Keratinocyte (primary cell): Measurements from ENCODE around the gene IFT122. TPM values are rescaled to one million over a fixed set of nuclear protein-coding genes. Genes with fewer than 3 reads are reported as not detected.
"Not testable (repeated sequence)": the region's sequence is repeated elsewhere in the genome, so short reads cannot be mapped to it uniquely, and the experiment has no call there.

ENCODE experiments used
- DNase-seq: peaks from one replicate; pipeline ENCODE4 v3.0.0-alpha.2; 2011; ENCODE audit warnings: low read depth, missing footprints, low spot score
- FAIRE-seq: peaks from 2 replicates; lab custom pipeline; 2011; peaks lifted over from hg19 to GRCh38; lab: Jason Lieb, UNC
- H2AFZ ChIP-seq: 2 replicates; pipeline ENCODE4 v1.6.0; 2012; ENCODE audit warnings: low read length, control low read depth, inconsistent platforms; ENCODE audit not compliant: control insufficient read depth
- H3K27ac ChIP-seq: 2 replicates; pipeline ENCODE4 v1.5.1; 2011; ENCODE audit warnings: low read length; ENCODE audit not compliant: control insufficient read depth, insufficient read depth
- H3K27me3 ChIP-seq: 3 replicates; pipeline ENCODE4 v1.6.0; 2011; ENCODE audit warnings: low read length; ENCODE audit not compliant: control insufficient read depth, insufficient read depth; ENCODE audit errors: extremely low read depth
- H3K36me3 ChIP-seq, 2 experiments: 2 replicates in 1 of 2; 3 replicates in 1 of 2; pipeline ENCODE4 v1.5.1; 2011; ENCODE audit warnings: low read length in 2 of 2, mild to moderate bottlenecking in 1 of 2; ENCODE audit not compliant: control insufficient read depth in 2 of 2, insufficient read depth in 2 of 2; ENCODE audit errors: extremely low read depth in 1 of 2
- H3K4me1 ChIP-seq: 3 replicates; pipeline ENCODE4 v1.5.1; 2011; ENCODE audit warnings: low read length; ENCODE audit not compliant: control insufficient read depth, insufficient read depth; ENCODE audit errors: extremely low read depth
- H3K4me2 ChIP-seq: 3 replicates; pipeline ENCODE4 v1.6.0; 2011; ENCODE audit warnings: low read depth, low read length; ENCODE audit not compliant: control insufficient read depth, insufficient read depth; ENCODE audit errors: extremely low read depth
- H3K4me3 ChIP-seq, 3 experiments: fragments of 200-600 bp in 1 of 3; sonication (generic) in 1 of 3; 2 replicates in 2 of 3; 3 replicates in 1 of 3; pipeline ENCODE4 v1.5.1; 2011 to 2016; ENCODE audit warnings: low read length in 3 of 3, mild to moderate bottlenecking in 3 of 3, control low read depth in 2 of 3, inconsistent platforms in 1 of 3, low read depth in 1 of 3, mixed read lengths in 1 of 3, mixed run types in 1 of 3, moderate library complexity in 1 of 3; ENCODE audit not compliant: control insufficient read depth in 2 of 3, insufficient read depth in 2 of 3; ENCODE audit errors: extremely low read depth in 1 of 3
- H3K79me2 ChIP-seq: 2 replicates; pipeline ENCODE4 v1.6.0; 2012; ENCODE audit warnings: low read length; ENCODE audit not compliant: control insufficient read depth, insufficient read depth
- H3K9ac ChIP-seq: 3 replicates; pipeline ENCODE4 v1.6.0; 2011; ENCODE audit warnings: low read length; ENCODE audit not compliant: control insufficient read depth, insufficient read depth; ENCODE audit errors: extremely low read depth
- H3K9me1 ChIP-seq: 3 replicates; pipeline ENCODE4 v1.6.0; 2011; ENCODE audit warnings: low read length; ENCODE audit not compliant: control insufficient read depth, insufficient read depth; ENCODE audit errors: extremely low read depth
- H3K9me3 ChIP-seq: 2 replicates; pipeline ENCODE4 v1.5.1; 2012; ENCODE audit warnings: low read depth, low read length; ENCODE audit not compliant: control insufficient read depth
- H4K20me1 ChIP-seq: 3 replicates; pipeline ENCODE4 v1.6.0; 2011; ENCODE audit warnings: low read length; ENCODE audit not compliant: control insufficient read depth, insufficient read depth; ENCODE audit errors: extremely low read depth
- dilution Hi-C: fragments of 300-500 bp; cut with MboI; formaldehyde crosslinking; loops from one replicate; pipeline ENCODE4 v1.7.0; 2020; ENCODE audit warnings: low sequenced_read_pairs; ENCODE audit not compliant: extremely low pct_ligation_motif_present
- polyA plus RNA-seq, 5 experiments: library from polyadenylated mRNA; depleted of rRNA in 3 of 5; stranded (reverse) in 3 of 5; stranded (forward) in 1 of 5; unstranded in 1 of 5; fragments of >200 nt; gene quantifications; 1 replicate in 1 of 5; 2 replicates in 3 of 5; 3 replicates in 1 of 5; pipeline versions ENCODE4 v1.2.1 to v1.2.3, GENCODE V29; 2011 to 2012; ENCODE audit warnings: missing spikeins in 2 of 5, low read depth in 1 of 5, low replicate concordance in 1 of 5

The IFT122 gene
- polyA plus RNA-seq, 1 donor (not counting 4 experiments of a cell fraction or from before 2014, with no cell fraction given): 7.1 TPM

DNA sequence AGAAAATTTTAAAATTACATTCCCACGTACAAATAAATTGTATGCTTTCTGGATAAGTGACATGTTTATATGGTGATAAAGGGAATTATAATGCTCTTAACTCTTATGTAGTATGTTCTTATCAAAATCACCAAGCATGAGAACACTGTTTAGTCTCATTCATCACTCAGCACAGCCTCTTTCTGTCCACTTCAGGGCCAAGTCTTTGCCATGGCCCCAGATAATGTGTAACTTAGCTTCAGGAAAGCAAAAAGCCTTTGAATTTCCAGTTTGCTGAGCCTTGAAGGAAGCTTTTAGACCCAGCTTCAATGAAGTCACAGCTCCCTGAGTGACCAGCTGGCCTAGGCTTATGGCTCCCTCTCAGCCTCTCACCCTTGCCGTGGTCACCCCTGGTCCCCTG lies 57.9 kb downstream of the IFT122 start:
- dilution Hi-C loops, H3K27me3 ChIP-seq, H3K4me2 ChIP-seq, H3K36me3 ChIP-seq, H3K9me1 ChIP-seq, H3K9ac ChIP-seq, H3K27ac ChIP-seq, H3K79me2 ChIP-seq, DNase-seq, H4K20me1 ChIP-seq, H2AFZ ChIP-seq, H3K4me3 ChIP-seq, H3K9me3 ChIP-seq, FAIRE-seq, H3K4me1 ChIP-seq: not testable (repeated sequence)

DNA sequence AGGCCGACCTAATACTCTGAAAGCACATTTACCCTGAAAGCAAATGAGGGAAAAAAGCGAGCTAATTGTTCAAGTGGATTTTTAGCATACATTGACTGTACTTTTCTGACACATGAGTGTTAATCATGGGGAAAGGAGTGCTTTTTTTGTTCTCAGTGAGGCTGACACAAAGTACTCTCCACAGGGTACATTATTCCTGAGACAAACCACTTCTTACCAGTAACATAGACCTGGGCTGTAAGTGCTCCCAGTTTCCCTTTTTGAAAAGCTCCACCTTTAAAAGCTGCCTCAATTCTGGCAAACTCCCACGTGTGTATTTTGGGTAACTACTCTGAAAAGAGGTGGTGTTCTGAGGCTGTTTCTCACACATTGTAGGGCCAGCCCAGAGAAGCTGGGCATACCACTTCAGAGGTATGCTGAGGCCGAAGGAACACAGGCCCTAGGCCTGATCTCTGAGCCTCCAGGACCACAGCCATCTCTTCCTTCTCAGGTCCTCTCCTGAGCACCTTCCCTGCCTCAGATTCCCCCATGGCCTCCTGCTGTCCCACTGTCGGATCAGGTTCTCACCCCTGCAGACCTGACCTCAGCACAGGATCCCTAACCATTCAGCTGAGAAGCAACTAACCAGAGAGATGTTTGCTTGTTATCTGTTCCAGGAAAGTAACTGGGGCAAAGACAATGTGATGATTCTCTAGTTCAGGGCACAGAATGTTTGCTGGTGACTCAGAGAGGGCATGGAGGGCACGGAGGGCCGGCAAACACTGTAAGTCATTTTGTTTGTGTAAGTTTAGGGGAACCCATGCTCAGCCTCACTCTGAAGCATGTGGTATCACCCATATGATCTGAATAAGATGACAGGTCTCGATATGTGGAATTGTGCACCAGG lies 58.8 kb downstream of the IFT122 start:
- H3K9ac ChIP-seq, H3K9me3 ChIP-seq, dilution Hi-C loops, H3K4me3 ChIP-seq, H4K20me1 ChIP-seq, H3K27me3 ChIP-seq, H3K27ac ChIP-seq, H3K79me2 ChIP-seq, H3K9me1 ChIP-seq, H3K4me1 ChIP-seq, H2AFZ ChIP-seq, H3K36me3 ChIP-seq, DNase-seq, H3K4me2 ChIP-seq: not testable (repeated sequence)
- FAIRE-seq: peak; percentile 49

DNA sequence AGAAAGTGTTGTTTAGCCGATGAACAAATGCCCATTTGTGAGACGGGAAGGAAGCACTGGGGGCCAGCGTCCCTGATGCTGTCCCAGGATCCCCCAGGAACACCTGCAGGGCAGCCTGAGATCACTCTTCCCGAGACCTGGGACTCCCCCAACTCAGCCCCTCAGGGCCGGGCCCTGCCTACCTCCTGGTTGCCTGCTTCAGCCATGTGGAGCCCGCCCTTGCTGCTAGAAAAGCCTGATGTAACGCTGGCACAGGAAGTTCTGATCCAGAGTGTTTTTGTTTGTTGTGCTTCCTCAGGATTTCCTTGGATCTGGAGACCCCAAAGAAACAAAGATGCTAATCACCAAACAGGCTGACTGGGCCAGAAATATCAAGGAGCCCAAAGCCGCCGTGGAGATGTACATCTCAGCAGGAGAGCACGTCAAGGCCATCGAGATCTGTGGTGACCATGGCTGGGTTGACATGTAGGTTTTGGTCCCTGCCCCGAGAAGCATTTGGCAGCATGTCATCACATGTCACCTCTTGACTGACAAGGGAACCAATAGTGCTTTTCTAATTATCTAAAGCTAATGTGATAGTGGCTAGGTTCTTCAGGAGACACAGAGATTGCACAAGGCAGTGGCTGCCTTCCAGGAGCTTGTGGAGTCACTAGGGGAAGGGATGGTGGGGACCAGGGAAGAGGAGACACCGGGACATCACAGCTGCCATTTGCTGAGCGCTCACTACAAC lies 59.7 kb downstream of the IFT122 start:
- DNase-seq, H3K79me2 ChIP-seq, H3K36me3 ChIP-seq, H3K4me3 ChIP-seq, H3K9ac ChIP-seq, H3K4me2 ChIP-seq, dilution Hi-C loops, H3K4me1 ChIP-seq, H3K9me1 ChIP-seq, H3K27ac ChIP-seq, H3K9me3 ChIP-seq, H4K20me1 ChIP-seq, H2AFZ ChIP-seq, H3K27me3 ChIP-seq, FAIRE-seq: not testable (repeated sequence)
